Hepatocyte (in vitro differentiated cells): Measurements from ENCODE around the gene GNAO1. TPM values are rescaled to one million over a fixed set of nuclear protein-coding genes. Genes with fewer than 3 reads are reported as not detected.

Experiments used
- DNase-seq: peaks from one replicate; pipeline ENCODE4 v3.0.0-alpha.2; 2016; ENCODE audit warnings: low spot score
- H2AFZ ChIP-seq: fragments of 200-600 bp; sonication (generic); 2 replicates; pipeline ENCODE4 v1.6.0; 2016; ENCODE audit warnings: antibody characterized with exemption, mild to moderate bottlenecking
- H3K27ac ChIP-seq: fragments of 200-600 bp; sonication (generic); 2 replicates; pipeline ENCODE4 v1.5.1; 2016; ENCODE audit warnings: mild to moderate bottlenecking
- H3K27me3 ChIP-seq: fragments of 200-600 bp; sonication (generic); 2 replicates; pipeline ENCODE4 v1.6.1; 2016
- H3K36me3 ChIP-seq: fragments of 200-600 bp; sonication (generic); replicated peaks from 2 replicates; pipeline ENCODE4 v1.5.1; 2016; ENCODE audit warnings: low read depth; ENCODE audit not compliant: insufficient read depth
- H3K4me1 ChIP-seq: fragments of 200-600 bp; sonication (generic); 2 replicates; pipeline ENCODE4 v1.5.1; 2016; ENCODE audit warnings: mild to moderate bottlenecking, moderate library complexity; ENCODE audit not compliant: insufficient read depth
- H3K4me2 ChIP-seq: fragments of 200-600 bp; sonication (generic); 2 replicates; pipeline ENCODE4 v1.6.0; 2016
- H3K4me3 ChIP-seq: fragments of 200-600 bp; sonication (generic); 2 replicates; pipeline ENCODE4 v1.5.1; 2016; ENCODE audit warnings: mild to moderate bottlenecking
- H3K79me2 ChIP-seq: fragments of 200-600 bp; sonication (generic); 2 replicates; pipeline ENCODE4 v1.6.0; 2017; ENCODE audit warnings: mild to moderate bottlenecking
- H3K9me2 ChIP-seq: fragments of 200-600 bp; sonication (generic); replicated peaks from 2 replicates; pipeline ENCODE4 v1.6.0; 2017; ENCODE audit warnings: mild to moderate bottlenecking; ENCODE audit not compliant: insufficient read depth
- H3K9me3 ChIP-seq: fragments of 200-600 bp; sonication (generic); 2 replicates; pipeline ENCODE4 v1.5.1; 2016; ENCODE audit warnings: low read depth, mild to moderate bottlenecking
- H4K20me1 ChIP-seq: fragments of 200-600 bp; sonication (generic); 2 replicates; pipeline ENCODE4 v1.6.0; 2016; ENCODE audit warnings: mild to moderate bottlenecking; ENCODE audit not compliant: insufficient read depth, poor library complexity, severe bottlenecking
- CTCF ChIP-seq: fragments of 200-600 bp; sonication (generic); IDR thresholded peaks from 2 replicates; pipeline ENCODE4 v1.5.1; 2016; ENCODE audit warnings: antibody characterized with exemption, mild to moderate bottlenecking; ENCODE audit not compliant: poor library complexity
- EZH2 ChIP-seq: fragments of 200-600 bp; sonication (generic); IDR thresholded peaks from 2 replicates; pipeline ENCODE4 v1.6.1; 2016; ENCODE audit warnings: antibody characterized with exemption, mild to moderate bottlenecking, borderline replicate concordance
- EZH2phosphoT487 ChIP-seq: fragments of 200-600 bp; sonication (generic); IDR thresholded peaks from one replicate; pipeline ENCODE4 v1.6.1; 2018; ENCODE audit warnings: antibody characterized with exemption, mild to moderate bottlenecking, low read depth, moderate library complexity; ENCODE audit not compliant: unreplicated experiment, severe bottlenecking
- whole genome bisulfite sequencing: methylation state at CpG from one replicate; pipeline ENCODE4 v1.1.6; 2016; ENCODE audit warnings: low lambda C conversion rate; ENCODE audit errors: missing lambda C conversion rate; 5-methylcytosine and 5-hydroxymethylcytosine counted together
- polyA plus RNA-seq: library from polyadenylated mRNA; unstranded; fragments of >200 nt; fragmentation: Nextera tagmentation; extraction: Ambion mirVana; gene quantifications from 2 replicates; pipeline ENCODE4 v1.2.1, GENCODE V29; 2016
- total RNA-seq: library from RNA; depleted of rRNA; stranded (reverse); fragments of >200 nt; gene quantifications from 2 replicates; pipeline ENCODE4 v1.2.3, GENCODE V29; 2014

GNAO1 gene
- total and polyA plus RNA-seq, 2 experiments from 2014 or later = 0.77 to 2.2 TPM

DNA sequence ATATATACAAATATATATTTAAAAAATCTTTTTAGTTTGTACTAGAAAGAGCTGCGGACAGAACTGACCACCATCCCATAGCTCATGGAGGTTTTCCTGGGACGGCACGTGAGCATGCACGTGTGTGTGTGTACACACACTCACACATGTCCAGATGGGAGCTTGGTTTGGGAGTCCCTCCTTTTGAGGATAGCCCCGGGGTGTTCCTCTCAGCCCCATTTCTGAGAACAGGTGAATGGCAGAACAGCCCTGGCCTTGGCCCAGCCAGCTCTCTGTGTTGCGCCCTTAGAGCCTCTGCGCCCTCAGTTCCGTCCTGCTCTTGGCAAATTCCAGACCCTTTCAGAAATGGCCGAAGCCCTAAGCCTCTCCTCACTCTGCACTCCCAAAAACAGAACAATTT is 163.9 kb downstream of the GNAO1 start:
- H3K36me3 ChIP-seq = no peaks in the 10 kb centered on the region
- DNase-seq = no peak
- 92% methylated on average over 9 of the region's 9 CpGs for WGBS

DNA sequence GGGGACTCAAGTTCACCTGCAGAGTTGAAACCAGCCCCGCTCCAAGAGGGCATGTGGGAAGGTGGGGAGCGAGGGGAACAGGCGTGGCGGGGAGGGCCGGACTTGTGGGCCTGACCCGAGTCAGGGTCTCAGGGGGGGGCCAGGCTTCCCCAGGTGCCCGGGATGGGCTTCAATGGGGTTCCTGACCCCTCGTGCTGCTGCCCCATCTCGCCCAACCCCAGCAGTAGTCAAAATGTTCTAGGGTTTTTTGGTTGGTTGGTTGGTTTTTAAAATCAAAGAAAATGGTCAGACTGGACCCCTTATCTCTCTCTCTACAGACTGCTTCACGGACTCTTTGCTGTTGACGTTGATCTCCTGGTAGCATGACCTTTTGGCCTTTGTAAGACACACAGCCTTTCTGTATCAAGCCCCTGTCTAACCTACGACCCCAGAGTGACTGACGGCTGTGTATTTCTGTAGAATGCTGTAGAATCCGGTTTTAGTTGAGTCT is 164.5 kb downstream of the GNAO1 start:
- H4K20me1 ChIP-seq = no peaks in the 10 kb centered on the region
- no peaks in the 10 kb centered on the region for H3K9me3 ChIP-seq
- DNase-seq = no peak
- TF ChIP-seq EZH2phosphoT487 (no peak), EZH2 (no peak), CTCF (no peak)
- no peaks in the 10 kb centered on the region for H3K9me2 ChIP-seq
- H3K4me3 ChIP-seq = no peak overlapping the region
- no peaks in the 10 kb centered on the region for H3K79me2 ChIP-seq
- peak overlapping the region; percentile 73 for H2AFZ ChIP-seq
- 59% methylated on average over 11 of the region's 14 CpGs for WGBS
- peaks cover 21% of the 10 kb centered on the region for H3K4me1 ChIP-seq
- no peaks in the 10 kb centered on the region for H3K36me3 ChIP-seq
- no peaks in the 10 kb centered on the region for H3K27me3 ChIP-seq
- peak overlapping the region; percentile 78 for H3K27ac ChIP-seq
- H3K4me2 ChIP-seq = peak overlapping the region; percentile 81

More for the DNA sequence above, 163.9 kb downstream of the GNAO1 start:
- Histone ChIP-seq H3K9me3 (no peaks in the 10 kb centered on the region), H4K20me1 (no peaks in the 10 kb centered on the region), H3K4me2 (no peak overlapping the region), H3K27ac (no peak overlapping the region), H3K4me1 (peaks cover 21% of the 10 kb centered on the region), H3K9me2 (no peaks in the 10 kb centered on the region), H3K79me2 (no peaks in the 10 kb centered on the region), H3K4me3 (no peak overlapping the region), H3K27me3 (no peaks in the 10 kb centered on the region), H2AFZ (no peak overlapping the region)
- TF ChIP-seq CTCF (no peak), EZH2phosphoT487 (no peak), EZH2 (no peak)

DNA sequence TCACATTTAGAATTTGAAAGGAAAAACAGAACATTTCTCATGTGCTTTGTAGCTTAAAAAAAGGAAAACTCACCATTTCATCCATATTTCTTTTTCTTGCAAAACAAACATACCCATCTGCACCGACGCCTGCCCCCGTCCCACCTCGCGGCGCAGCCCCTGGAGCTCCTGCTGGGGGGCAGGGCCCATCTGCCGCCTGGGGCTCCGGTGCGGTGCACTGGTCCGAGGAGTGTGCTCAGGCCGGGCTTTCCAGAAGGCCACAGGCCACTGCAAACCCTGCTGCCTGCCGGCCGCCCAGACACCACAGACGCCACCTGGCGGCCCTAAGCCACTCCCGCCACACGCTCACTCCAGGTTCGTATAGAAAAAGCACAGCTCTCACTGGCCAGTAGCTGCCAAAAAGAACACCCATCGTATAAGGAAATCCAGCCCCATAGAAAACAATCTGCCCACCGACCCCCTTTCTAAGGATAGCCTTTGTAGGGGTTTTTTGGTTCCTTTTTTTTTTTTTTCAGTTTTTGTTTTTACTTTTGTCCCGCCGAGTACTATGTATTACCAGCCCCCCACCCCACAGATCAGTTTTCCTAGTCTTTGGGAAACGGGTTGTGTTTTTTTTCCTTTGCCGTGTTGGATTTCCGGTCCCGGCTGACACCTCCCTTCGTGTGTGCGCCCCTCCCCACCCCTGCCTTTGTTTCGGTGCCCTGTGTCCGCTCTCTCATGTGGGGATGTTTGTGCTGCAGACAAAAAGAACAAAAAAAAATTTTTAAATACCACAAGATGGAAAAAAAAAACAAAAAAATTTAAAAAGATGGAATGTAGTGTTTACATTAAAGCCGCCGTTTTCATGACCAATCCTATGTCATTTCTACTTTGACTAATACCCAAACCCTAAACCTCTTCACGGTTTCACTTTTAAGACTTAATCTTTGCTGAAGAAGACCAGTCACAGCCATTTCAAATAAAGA is 165.3 kb downstream of the GNAO1 start:
- Histone ChIP-seq H3K9me3 (no peaks in the 10 kb centered on the region), H3K27ac (peak overlapping the region; percentile 78), H3K9me2 (no peaks in the 10 kb centered on the region), H3K79me2 (no peaks in the 10 kb centered on the region), H2AFZ (peak overlapping the region; percentile 73), H3K4me3 (peak overlapping the region; percentile 24), H3K4me2 (peak overlapping the region; percentile 81), H4K20me1 (no peaks in the 10 kb centered on the region), H3K27me3 (no peaks in the 10 kb centered on the region), H3K36me3 (no peaks in the 10 kb centered on the region), H3K4me1 (peaks cover 21% of the 10 kb centered on the region)
- TF ChIP-seq EZH2 (no peak), EZH2phosphoT487 (no peak), CTCF (peak; percentile 93)
- DNase-seq = peak; percentile 93
- WGBS = 4% methylated on average over 33 of the region's 33 CpGs
